ENCODE measurements around the gene RTN4.
A peak's percentile ranks its signal among the peaks of the same experiment; 100 is the strongest.

RTN4 gene

GRCh38 chr2:55050100-55050994 lies at the start of gene RTN4:
RTN4 (minus strand) TSS chr2:55050451; CDS start chr2:55050300, 151 bp downstream.
- TF ChIP-seq EZH2phosphoT487 (IDR thresholded peaks at IDR 0.05; ENCODE audit: low read depth) = no peak
- TF ChIP-seq CTCF (IDR thresholded peaks at IDR 0.05; ENCODE audit: low read depth, low read length) = no peak
- Histone ChIP-seq H3K27me3 (ENCODE audit: low read depth, low read length) (no peaks in the 10 kb centered on the region), H3K79me2 (ENCODE audit: low read length) (peaks cover 47% of the 10 kb centered on the region), H3K36me3 (replicated peaks; ENCODE audit: low read depth, low read length) (no peaks in the 10 kb centered on the region), H3K4me1 (ENCODE audit: low read length) (peaks cover 49% of the 10 kb centered on the region), H2AFZ (ENCODE audit: low read depth, low read length) (peak within 1 kb of the TSS; percentile 55; the same call in 1 of the 2 replicates), H3K9ac (ENCODE audit: low read length) (peak within 1 kb of the TSS; percentile 98), H3K27ac (ENCODE audit: low read length) (peak within 1 kb of the TSS; percentile 87), H3K4me2 (ENCODE audit: low read length) (peak within 1 kb of the TSS; percentile 84), H3K9me3 (ENCODE audit: insufficient read depth, low read length) (no peaks in the 10 kb centered on the region), H3K4me3 (ENCODE audit: low read length) (peak within 1 kb of the TSS; percentile 97), H4K20me1 (ENCODE audit: insufficient read depth, low read length) (peaks cover 24% of the 10 kb centered on the region)

- Histone ChIP-seq H3K4me3 (ENCODE audit: low read length) (no peak overlapping the region), H3K27me3 (ENCODE audit: low read depth, low read length) (no peaks in the 10 kb centered on the region), H3K79me2 (ENCODE audit: low read length) (no peaks in the 10 kb centered on the region), H2AFZ (ENCODE audit: low read depth, low read length) (peak overlapping the region; percentile 27; the same call in 1 of the 2 replicates), H3K27ac (ENCODE audit: low read length) (peak overlapping the region; percentile 38), H3K9ac (ENCODE audit: low read length) (no peak overlapping the region), H3K4me2 (ENCODE audit: low read length) (peak overlapping the region; percentile 17; the same call in 1 of the 2 replicates), H4K20me1 (ENCODE audit: insufficient read depth, low read length) (no peaks in the 10 kb centered on the region), H3K36me3 (replicated peaks; ENCODE audit: low read depth, low read length) (no peaks in the 10 kb centered on the region), H3K4me1 (ENCODE audit: low read length) (peaks cover 16% of the 10 kb centered on the region), H3K9me3 (ENCODE audit: insufficient read depth, low read length) (no peaks in the 10 kb centered on the region)
- TF ChIP-seq CTCF (IDR thresholded peaks at IDR 0.05; ENCODE audit: low read depth, low read length) = no peak
- no peak for TF ChIP-seq EZH2phosphoT487 (IDR thresholded peaks at IDR 0.05; ENCODE audit: low read depth)
Observed at GRCh38 chr2:55099493-55099877, 49.2 kb upstream of the RTN4 start.

- H3K4me2 ChIP-seq (ENCODE audit: low read length) = no peak overlapping the region
Observed at GRCh38 chr2:55097461-55098410, 47.5 kb upstream of the RTN4 start.

More at GRCh38 chr2:55097461-55098410, 47.5 kb upstream of the RTN4 start:
- Histone ChIP-seq H3K9me3 (ENCODE audit: insufficient read depth, low read length) (no peaks in the 10 kb centered on the region), H3K79me2 (ENCODE audit: low read length) (no peaks in the 10 kb centered on the region), H4K20me1 (ENCODE audit: insufficient read depth, low read length) (no peaks in the 10 kb centered on the region), H3K27ac (ENCODE audit: low read length) (no peak overlapping the region), H3K4me3 (ENCODE audit: low read length) (no peak overlapping the region), H2AFZ (ENCODE audit: low read depth, low read length) (no peak overlapping the region), H3K9ac (ENCODE audit: low read length) (no peak overlapping the region), H3K27me3 (ENCODE audit: low read depth, low read length) (no peaks in the 10 kb centered on the region), H3K36me3 (replicated peaks; ENCODE audit: low read depth, low read length) (no peaks in the 10 kb centered on the region), H3K4me1 (ENCODE audit: low read length) (peaks cover 16% of the 10 kb centered on the region)
- TF ChIP-seq CTCF (IDR thresholded peaks at IDR 0.05; ENCODE audit: low read depth, low read length) (no peak), EZH2phosphoT487 (IDR thresholded peaks at IDR 0.05; ENCODE audit: low read depth) (no peak)

Measured in OCI-LY3 (cell line).